Stimulated activated CD8-positive, alpha-beta memory T cell treated with anti-CD3 and anti-CD28 coated beads, Interleukin-15, amount 100 ng/mL, for 1 hour (primary cell): ENCODE data around the gene RNPS1.

ENCODE experiments used
- DNase-seq: peaks from one replicate; pipeline ENCODE4 v3.0.0-alpha.2; 2020; ENCODE audit warnings: low read depth

RNPS1 gene

GRCh38 chr16:2213817-2214718 is 53.9 kb downstream of the RNPS1 start:
- DNase-seq, result no peak

GRCh38 chr16:2212362-2213324 is 55.3 kb downstream of the RNPS1 start:
- DNase-seq, result no peak

GRCh38 chr16:2211923-2212347 is 56.0 kb downstream of the RNPS1 start:
- DNase-seq, result no peak

GRCh38 chr16:2210386-2211365 is 57.2 kb downstream of the RNPS1 start, which contains the start of gene BRICD5:
TSS of gene BRICD5 (minus strand) at chr16:2210863. CDS start at chr16:2210833, 30 bp downstream.
- DNase-seq, result no peak

- DNase-seq, result no peak
Observed at GRCh38 chr16:2210009-2210332, 58.0 kb downstream of the RNPS1 start.

GRCh38 chr16:2209258-2210008 is 58.5 kb downstream of the RNPS1 start:
- DNase-seq, result no peak

GRCh38 chr16:2208772-2209171 is 59.2 kb downstream of the RNPS1 start:
- no peak for DNase-seq

- DNase-seq, result no peak
Observed at GRCh38 chr16:2208308-2208707, 59.6 kb downstream of the RNPS1 start.

- DNase-seq, result no peak
Observed at GRCh38 chr16:2207872-2208271, 60.1 kb downstream of the RNPS1 start.

GRCh38 chr16:2206780-2207433 is 61.0 kb downstream of the RNPS1 start:
- no peak for DNase-seq

- no peak for DNase-seq
Observed at GRCh38 chr16:2206420-2206779, 61.5 kb downstream of the RNPS1 start.

GRCh38 chr16:2205967-2206313 is 62.0 kb downstream of the RNPS1 start:
- DNase-seq, result no peak

GRCh38 chr16:2205104-2205966 is 62.6 kb downstream of the RNPS1 start, which contains the start of gene MLST8:
TSS of gene MLST8 (plus strand) at chr16:2205454. CDS start at chr16:2206086, 632 bp downstream.
- peak; percentile 72 for DNase-seq

- no peak for DNase-seq
Observed at GRCh38 chr16:2204416-2205103, 63.4 kb downstream of the RNPS1 start.
